GM21515 (cell line): ENCODE data around the gene PARN.
"Not testable (repeated sequence)": the region's sequence is repeated elsewhere in the genome, so short reads cannot be mapped to it uniquely, and the experiment has no call there.

Experiments
- ATAC-seq: cut with Tn5 transposase; IDR thresholded peaks from one replicate; pipeline ENCODE4 v1.9.1; 2021; ENCODE audit not compliant: unreplicated experiment

Gene PARN

GRCh38 chr16:14405611-14406537 is 224.2 kb downstream of the PARN start:
- ATAC-seq = peak; percentile 90

DNA sequence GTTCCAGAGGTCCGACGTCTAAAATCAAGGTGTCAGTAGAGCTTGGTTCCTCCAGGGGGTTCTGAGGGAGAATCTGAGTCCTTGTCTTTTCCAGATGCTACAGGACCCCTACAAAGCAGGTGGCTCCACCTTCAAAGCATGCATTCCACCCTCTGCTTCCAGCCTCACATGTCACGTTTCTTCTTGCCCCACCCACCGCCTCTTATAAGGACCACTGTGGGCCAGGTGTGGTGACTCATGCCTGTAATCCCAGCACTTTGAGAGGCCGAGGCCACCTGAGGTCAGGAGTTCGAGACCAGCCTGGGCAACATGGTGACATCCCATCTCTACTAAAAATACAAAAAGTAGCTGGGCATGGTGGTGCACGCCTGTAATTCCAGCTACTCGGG is 227.1 kb downstream of the PARN start:
- ATAC-seq = not testable (repeated sequence)

DNA sequence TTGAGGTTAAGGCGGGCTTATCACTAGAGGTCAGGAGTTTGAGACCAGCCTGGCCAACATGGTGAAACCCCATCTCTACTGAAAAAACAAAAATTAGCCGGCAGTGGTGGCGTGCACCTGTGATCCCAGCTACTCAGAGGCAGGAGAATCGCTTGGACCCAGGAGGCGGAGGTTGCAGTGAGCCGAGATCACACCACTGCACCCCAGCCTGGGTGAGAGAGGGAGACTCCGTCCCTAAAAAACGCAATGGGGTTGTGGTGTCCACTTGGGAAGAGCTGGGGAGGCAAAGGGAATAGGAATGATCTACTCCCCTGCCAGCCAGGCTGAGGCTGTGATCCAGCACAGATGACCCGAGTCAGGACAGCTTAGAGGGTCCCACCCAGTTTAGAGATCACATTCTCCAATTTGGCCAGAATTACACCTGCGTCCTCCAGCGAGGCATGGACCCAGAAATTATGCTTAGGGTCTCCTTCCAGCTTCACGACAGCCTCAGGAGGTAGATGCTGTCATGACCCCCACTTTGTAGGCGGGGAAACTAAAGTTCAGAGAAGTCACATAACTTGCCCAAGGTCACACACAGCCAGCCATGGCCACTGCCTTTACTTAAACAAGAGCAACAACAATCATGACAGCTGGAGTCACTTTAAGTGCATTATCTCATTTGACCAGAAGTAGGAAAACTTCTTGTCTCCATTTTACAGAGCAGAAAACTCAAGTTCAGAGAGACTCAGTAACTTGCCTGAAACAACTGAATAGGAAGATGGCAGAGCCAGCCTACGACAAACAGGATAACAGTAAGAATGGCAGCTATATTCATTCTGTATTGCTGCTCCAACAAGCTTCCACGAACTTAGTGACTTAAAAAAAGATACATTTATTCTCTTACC is 227.7 kb downstream of the PARN start:
- not testable (repeated sequence) for ATAC-seq

GRCh38 chr16:14401711-14402061 is 228.4 kb downstream of the PARN start:
- ATAC-seq = not testable (repeated sequence)

DNA sequence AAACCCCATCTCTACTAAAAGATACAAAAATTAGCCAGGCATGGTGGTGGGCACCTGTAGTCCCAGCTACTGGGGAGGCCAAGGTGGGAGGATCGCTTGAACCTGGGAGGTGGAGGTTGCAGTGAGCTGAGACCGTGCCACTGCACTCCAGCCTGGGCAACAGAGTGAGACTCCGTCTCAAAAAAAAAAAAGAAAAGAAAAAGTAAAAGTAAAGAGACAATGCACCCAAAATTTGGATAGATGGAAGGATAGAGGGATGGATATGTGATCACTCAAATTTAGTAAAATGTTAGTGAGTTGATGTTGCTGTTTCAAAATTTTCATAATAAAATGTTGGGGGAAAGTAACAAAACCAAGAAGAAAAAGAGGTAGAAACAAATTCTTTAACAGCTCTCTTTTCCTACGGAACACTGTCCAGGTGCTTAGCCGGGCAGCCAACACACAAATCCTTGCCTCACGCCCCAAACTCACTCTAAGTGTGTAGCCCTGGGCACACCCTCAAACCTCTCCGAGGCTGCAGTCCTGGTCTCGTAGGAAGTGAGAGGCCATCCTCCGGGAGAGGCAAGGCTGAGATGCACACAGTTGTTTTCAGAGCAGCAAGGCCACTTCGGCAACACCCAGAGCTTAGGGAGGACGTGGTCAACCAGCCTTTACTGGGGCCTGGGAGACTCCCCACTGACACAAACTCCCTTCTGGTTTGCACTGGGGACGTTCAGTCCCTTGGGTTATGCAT is 228.9 kb downstream of the PARN start:
- not testable (repeated sequence) for ATAC-seq

- ATAC-seq = no peak
Observed at GRCh38 chr16:14400285-14400977, 229.6 kb downstream of the PARN start.

DNA sequence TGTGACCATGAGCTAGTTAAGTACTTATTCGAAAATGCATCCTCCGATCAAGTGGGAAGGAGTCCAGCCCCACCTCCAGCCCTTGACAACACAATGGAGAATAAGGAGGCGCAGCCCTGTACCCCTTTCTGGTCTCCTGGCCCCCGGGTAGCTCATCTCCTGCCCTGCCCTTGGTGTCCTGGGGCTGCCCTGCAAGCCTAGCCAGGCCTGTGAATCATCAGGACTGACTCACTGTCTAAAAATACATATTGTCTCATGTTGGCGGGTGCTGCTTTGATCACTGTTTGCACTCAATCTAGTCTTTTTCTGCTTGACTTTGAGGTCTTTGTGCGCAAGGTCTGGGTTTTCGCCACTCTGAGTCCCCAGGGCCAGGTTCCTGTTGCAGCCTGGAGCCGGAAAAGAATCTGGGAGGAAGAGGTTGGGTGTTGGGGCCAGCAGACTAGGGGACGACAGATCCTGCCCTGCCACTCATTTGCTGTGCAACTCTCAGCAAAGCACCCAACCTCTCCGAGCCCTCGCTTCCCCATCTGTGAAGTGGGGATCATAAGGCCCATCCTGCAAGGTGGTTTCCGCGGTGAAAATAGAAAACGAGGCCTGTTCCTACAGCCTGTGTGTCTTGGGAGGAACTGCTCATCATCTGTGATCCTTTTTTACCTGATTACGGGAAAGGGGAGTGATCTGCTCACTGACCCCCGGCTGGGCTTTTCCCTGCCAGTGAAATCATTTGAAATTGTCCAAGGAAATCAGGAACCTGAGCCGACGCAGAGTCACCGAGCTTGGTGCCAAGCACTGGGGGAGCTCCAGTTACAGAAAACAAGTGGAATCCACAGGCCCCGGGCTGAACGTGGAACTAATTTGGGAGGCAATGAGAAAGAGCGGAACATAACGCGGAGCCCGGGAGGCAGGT is 230.4 kb downstream of the PARN start:
- ATAC-seq = no peak

DNA sequence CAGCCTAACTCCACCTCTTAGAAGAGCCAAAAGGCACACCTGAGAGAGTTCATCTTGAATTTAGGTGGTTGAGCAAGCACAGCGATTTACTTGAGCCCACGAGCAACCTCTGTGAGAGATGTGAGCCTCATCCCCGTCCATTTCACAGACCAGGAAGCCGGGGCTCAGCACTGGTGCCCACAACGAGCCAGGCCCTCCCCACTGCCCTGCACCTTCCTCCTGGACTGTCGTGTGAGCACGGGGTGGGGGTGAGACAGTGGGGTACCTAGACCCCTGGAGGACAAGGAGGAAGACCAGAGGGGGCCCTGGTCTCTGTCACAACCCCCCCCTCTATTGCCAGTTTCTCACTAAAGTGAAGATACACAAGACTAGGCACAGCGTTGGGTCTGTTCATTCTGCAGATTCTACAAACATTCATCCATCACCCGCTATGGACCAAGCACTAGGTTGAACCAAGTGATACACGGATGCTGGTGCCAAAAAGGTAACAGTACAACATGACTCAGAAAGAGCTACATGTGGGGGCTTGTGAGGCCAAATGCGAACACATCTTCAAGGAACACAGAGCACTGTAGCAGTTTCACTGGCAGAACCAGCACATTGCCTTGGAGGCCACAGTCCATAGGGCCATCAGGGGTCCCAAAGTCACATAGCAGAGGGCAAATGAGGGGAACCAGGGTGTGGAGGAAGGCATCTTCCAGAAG is 231.9 kb downstream of the PARN start:
- ATAC-seq = no peak

- not testable (repeated sequence) for ATAC-seq
Observed at GRCh38 chr16:14395710-14396304, 234.3 kb downstream of the PARN start.

- no peak for ATAC-seq
Observed at GRCh38 chr16:14394834-14395233, 235.2 kb downstream of the PARN start.

DNA sequence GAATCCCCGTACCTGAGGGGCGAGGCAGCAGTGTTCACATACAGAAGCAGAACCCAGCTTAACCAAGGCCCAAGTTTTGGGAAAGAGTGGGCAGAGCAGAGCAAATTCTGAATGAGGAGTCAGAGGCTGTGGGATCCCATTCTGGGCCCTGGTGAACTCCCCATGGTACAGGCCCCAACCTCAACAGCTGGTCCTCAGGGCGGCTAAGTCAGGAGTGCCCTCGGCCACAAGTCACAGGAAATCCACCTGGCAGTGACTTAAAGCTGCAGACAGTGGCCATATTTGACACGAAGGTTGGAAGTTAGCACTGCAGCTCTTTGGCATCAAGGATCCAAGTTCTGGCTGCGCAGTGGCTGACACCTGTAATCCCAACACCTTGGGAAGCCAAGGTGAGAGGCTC is 237.1 kb downstream of the PARN start:
- no peak for ATAC-seq

GRCh38 chr16:14389359-14389758 is 240.7 kb downstream of the PARN start:
- no peak for ATAC-seq

DNA sequence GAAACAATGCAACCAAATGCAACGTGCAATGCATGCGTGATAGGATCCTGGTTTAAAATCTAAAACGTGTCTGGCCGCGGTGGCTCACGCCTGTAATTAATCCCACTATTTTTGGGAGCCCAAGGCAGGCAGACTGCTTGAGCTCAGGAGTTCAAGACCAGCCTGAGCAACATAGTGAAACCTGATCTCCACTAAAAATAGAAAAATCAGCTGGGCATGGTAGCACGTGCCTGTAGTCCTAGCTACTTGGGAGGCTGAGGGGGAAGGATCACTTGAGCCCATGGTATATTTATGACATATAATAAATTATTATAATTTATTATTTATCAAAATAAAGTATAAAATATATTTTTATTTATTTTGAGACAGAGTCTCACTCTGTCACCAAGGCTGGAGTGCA is 241.8 kb downstream of the PARN start:
- ATAC-seq = no peak

DNA sequence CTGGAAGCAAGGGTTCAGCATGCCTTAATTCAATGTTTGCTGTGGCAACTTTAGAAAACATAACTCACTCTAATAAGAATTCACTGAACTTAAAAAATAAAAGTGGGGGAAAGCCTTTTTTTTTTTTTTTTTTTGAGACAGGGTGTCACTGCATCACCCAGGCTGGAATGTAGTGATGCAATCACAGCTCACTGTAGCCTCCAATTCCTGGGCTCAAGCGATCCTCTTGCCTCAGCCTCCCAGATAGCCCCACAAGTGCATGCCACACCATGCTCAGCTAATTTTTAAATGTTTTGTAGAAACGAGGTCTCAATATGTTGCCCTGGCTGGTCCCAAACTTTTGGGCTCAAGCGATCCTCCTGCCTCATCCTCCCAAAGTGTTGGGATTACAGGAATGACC is 243.9 kb downstream of the PARN start:
- no peak for ATAC-seq
